ENCODE measurements around the gene ST6GALNAC2. TPM values are rescaled to one million over a fixed set of nuclear protein-coding genes. Genes with fewer than 3 reads are reported as not detected.
"Not testable (repeated sequence)": the region's sequence is repeated elsewhere in the genome, so short reads cannot be mapped to it uniquely, and the experiment has no call there.

The ST6GALNAC2 gene
- total RNA-seq, 4 donors from 2014 or later: 71.1 to 94.3 (median 80.3) TPM

GRCh38 chr17:76611758-76612157, 26.1 kb upstream of the ST6GALNAC2 start:
- Histone ChIP-seq H3K36me3 (no peaks in the 10 kb centered on the region), H3K27me3 (no peaks in the 10 kb centered on the region), H3K4me3 (no peak overlapping the region), H3K9me3 (no peaks in the 10 kb centered on the region), H3K4me1 (peaks cover 21% of the 10 kb centered on the region), H3K27ac (no peak overlapping the region)
- 79% methylated on average over 4 of the region's 4 CpGs for WGBS
- peak in 1 of 2 donors; percentile 47 for DNase-seq (ENCODE audit: low spot score in 2 of 2)
- TF ChIP-seq POLR2A (IDR thresholded peaks at IDR 0.05) (no peak), CTCF (IDR thresholded peaks at IDR 0.05) (no peak), POLR2AphosphoS5 (IDR thresholded peaks at IDR 0.05) (no peak), EP300 (IDR thresholded peaks at IDR 0.05) (no peak)

GRCh38 chr17:76611080-76611749, 25.6 kb upstream of the ST6GALNAC2 start:
- H3K36me3 ChIP-seq, H3K9me3 ChIP-seq, H3K27me3 ChIP-seq, H3K4me3 ChIP-seq, H3K27ac ChIP-seq: not testable (repeated sequence)
- DNase-seq (ENCODE audit: low spot score in 2 of 2): peak in 1 of 2 donors; percentile 13
- WGBS: 68% methylated on average over 13 of the region's 13 CpGs
- peaks cover 21% of the 10 kb centered on the region for H3K4me1 ChIP-seq

GRCh38 chr17:76606685-76607084, 21.0 kb upstream of the ST6GALNAC2 start:
- not testable (repeated sequence) for H3K9me3 ChIP-seq; DNase-seq (ENCODE audit: low spot score in 2 of 2); H3K4me3 ChIP-seq; H3K27me3 ChIP-seq; H3K36me3 ChIP-seq; H3K27ac ChIP-seq; H3K4me1 ChIP-seq
- WGBS: 76% methylated on average over 1 of the region's 1 CpG

GRCh38 chr17:76601065-76601464, 15.4 kb upstream of the ST6GALNAC2 start:
- no peaks in the 10 kb centered on the region for H3K9me3 ChIP-seq
- no peaks in the 10 kb centered on the region for H3K36me3 ChIP-seq
- 65% methylated on average over 8 of the region's 8 CpGs for WGBS
- DNase-seq (ENCODE audit: low spot score in 2 of 2): no peak
- peak overlapping the region; percentile 68 for H3K27ac ChIP-seq
- peaks cover 51% of the 10 kb centered on the region for H3K4me1 ChIP-seq
- H3K4me3 ChIP-seq: no peak overlapping the region
- H3K27me3 ChIP-seq: no peaks in the 10 kb centered on the region
- TF ChIP-seq POLR2A (IDR thresholded peaks at IDR 0.05) (no peak), POLR2AphosphoS5 (IDR thresholded peaks at IDR 0.05) (no peak), CTCF (IDR thresholded peaks at IDR 0.05) (no peak)

GRCh38 chr17:76599694-76600460, 14.2 kb upstream of the ST6GALNAC2 start:
- DNase-seq (ENCODE audit: low spot score in 2 of 2): no peak

More at GRCh38 chr17:76599694-76600460, 14.2 kb upstream of the ST6GALNAC2 start:
- H3K4me3 ChIP-seq: no peak overlapping the region
- H3K27ac ChIP-seq: peak overlapping the region; percentile 68
- peaks cover 51% of the 10 kb centered on the region for H3K4me1 ChIP-seq
- no peak for TF ChIP-seq POLR2AphosphoS5 (IDR thresholded peaks at IDR 0.05)
- no peak for TF ChIP-seq EP300 (IDR thresholded peaks at IDR 0.05)
- TF ChIP-seq POLR2A (IDR thresholded peaks at IDR 0.05): no peak
- no peak for TF ChIP-seq CTCF (IDR thresholded peaks at IDR 0.05)
- H3K9me3 ChIP-seq: no peaks in the 10 kb centered on the region
- 53% methylated on average over 17 of the region's 17 CpGs for WGBS
- no peaks in the 10 kb centered on the region for H3K27me3 ChIP-seq
- H3K36me3 ChIP-seq: no peaks in the 10 kb centered on the region
